M059J (cell line): ENCODE results near the gene CD7. TPM values are rescaled to one million over a fixed set of nuclear protein-coding genes. Genes with fewer than 3 reads are reported as not detected.

ENCODE experiments used
- DNase-seq: peaks from one replicate; pipeline ENCODE4 v3.0.0-alpha.2; 2012; ENCODE audit warnings: low read depth
- total RNA-seq: library from RNA; depleted of rRNA; stranded (reverse); fragments of >200 nt; shearing (Covaris generic); gene quantifications from 2 replicates; pipeline ENCODE4 v1.2.3, GENCODE V29; 2014

The CD7 gene
- total RNA-seq, 1 experiment from 2014 or later: not detected

DNA sequence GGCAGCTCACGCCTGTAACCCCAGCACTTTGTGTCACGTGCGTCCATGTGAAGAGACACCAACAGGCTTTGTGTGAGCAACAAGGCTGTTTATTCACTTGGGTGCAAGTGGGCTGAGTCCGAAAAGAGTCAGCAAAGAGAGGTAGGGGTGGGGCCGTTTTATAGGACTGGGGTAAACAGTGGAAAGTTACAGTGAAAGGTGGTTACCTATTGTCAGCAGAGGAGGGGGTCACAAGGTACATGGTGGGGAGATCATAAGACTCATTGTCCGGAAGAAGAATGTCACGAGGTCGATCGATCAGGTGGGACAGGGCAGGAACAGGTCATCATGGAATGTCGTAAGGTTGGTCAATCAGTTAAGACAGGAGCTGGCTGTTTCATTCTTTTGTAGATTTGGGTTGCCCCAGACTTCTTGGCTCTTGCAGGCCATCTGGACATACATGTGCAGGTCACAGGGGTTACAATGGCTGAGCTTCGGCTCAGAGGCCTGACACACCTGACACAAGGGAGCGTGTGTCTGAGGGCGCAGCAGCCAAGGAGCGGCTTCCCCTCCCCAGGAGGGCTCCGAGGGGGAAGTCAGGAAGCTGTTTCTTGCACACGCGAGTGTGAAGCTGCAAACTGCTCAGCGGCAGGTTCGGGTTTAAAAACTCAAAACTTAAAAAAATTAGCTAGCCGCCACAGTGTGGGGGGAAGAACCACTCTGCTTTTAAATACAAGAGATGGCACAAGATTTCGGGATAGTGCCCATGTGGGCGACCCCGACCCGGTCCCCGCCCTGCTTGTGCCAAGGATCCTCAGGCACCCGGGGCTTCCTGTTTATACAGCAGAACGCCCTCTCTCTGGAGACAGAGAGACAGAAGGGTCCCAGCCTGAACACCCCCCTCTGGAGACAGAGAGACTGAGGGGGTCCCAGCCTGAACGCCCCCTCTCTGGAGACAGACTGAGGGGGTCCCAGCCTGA, 29.2 kb upstream of the CD7 start:
- DNase-seq: no peak

DNA sequence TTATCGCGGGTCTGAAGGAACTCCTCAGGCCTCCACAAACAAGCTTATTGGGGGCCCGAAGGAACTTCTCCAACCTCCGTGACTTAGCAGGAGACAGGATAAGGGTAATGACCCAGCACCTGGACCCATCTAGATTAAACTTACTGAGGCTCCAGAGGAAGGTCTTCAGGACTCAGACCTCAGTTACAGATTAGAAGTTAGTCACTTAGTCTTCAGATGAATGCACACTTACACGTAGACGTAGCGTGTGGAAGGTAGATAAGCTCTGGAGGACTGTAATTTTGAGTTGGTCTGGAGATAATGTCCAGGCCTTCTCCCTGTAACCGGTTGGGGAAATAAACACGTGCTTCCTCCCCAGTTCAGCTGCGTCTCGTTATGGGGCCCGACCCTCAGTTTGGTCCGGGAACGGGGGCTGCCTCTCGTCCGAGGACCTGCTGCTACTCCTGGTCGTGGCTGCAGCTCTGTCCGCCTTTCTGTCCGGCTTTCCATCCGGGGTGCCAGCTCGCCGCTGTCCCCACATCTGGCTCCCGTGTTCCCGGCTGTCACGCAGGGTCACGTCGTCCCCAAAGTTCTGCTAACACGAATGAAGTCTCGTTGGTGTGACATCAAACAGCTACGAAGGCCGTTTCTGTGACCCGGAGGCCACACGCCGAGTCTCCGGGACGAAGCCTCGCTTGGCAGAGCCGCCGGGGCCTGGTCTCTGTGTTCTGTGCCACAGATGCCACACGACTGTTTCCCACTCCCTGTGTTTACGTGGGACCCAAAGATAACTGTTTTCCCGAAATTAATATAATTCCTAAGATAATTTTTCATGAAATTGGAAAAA, 28.0 kb upstream of the CD7 start:
- DNase-seq: no peak

- DNase-seq: no peak
Measured at GRCh38 chr17:82344175-82344907, 26.9 kb upstream of the CD7 start.

GRCh38 chr17:82343560-82343959, 26.2 kb upstream of the CD7 start:
- DNase-seq: no peak

- no peak for DNase-seq
Measured at GRCh38 chr17:82342361-82343079, 25.1 kb upstream of the CD7 start.

DNA sequence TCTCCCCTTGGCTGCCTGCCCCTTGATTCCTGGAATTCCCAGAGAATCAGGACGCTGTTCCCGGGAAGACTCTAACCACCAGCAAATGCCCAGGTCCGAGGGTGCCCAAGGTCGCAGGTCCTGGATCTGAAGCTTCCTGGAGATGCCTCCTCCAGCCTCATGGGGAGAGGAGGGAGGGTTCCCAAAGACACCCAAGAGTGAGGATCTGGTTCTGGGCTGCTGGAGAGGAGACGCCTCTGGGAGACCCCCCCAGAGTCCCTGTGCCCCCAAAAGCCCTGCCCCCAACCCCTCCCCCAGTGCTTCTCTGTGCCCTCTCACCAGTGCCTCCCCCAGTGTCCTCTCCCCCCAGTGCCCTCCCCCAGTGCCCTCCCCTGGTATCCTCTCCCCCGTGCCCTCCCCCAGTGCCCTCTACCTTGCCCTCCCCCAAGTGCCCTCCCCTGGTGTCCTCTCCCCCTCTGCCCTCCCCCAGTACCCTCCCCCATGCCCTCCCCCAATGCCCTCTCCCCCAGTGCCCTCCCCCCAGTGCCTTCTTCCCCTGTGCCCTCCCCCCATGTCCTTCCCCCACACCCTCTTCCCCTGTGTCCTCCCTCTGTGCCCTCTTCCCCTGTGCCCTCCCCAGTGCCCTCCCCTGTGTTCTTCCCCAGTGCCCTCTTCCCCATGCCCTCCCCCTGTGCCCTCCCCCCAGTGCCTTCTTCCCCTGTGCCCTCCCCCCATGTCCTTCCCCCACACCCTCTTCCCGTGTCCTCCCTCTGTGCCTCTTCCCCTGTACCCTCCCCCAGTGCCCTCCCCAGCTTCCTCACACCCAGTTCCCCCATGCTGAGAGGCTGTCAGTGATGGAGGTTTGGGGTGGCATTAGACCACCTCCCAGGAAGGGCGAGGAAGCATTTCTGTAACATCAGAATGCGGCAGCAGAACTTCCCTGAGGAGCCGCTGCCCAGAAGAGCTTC, 22.5 kb upstream of the CD7 start:
- DNase-seq: peak; percentile 52

- DNase-seq: peak; percentile 88
Measured at GRCh38 chr17:82338858-82339633, 21.6 kb upstream of the CD7 start.

GRCh38 chr17:82334622-82335394, 17.4 kb upstream of the CD7 start:
- DNase-seq: peak; percentile 44

GRCh38 chr17:82334204-82334621, 16.8 kb upstream of the CD7 start:
- DNase-seq: no peak

- peak; percentile 51 for DNase-seq
Measured at GRCh38 chr17:82333279-82334171, 16.1 kb upstream of the CD7 start, which contains the start of gene SECTM1. Gene SECTM1 (minus strand): TSS chr17:82333766. CDS start chr17:82327240, 6,526 bp downstream.

DNA sequence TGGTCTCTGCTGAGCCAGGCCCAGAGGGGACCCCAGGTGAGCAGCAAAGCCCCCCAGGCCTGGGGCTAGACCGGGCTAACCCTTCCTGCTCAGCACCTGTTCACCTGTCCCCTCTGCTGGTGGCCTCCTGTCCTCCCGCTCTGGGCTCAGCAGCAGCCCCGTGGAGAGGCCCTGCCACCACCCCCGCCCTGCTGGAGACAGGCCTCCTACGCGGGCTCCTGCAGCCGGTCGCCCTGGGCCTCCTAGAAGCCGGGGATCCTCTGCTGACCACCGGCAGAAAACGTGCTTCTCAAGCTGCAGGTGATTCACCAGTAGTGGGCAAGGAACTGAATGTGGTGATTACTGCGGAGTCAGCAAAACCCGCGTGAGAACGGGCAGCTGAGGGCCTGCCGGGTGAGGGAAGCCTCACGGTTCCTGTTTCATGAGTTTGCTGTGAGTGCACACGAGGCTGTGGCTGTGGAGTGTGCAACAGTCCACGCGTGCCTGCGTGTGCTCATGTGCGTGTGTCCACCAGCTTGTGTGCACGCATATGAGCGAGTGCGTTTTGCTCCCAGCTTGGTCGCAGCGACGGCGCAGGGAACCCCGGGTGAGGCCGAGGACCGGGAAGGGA, 15.4 kb upstream of the CD7 start:
- peak; percentile 80 for DNase-seq

DNA sequence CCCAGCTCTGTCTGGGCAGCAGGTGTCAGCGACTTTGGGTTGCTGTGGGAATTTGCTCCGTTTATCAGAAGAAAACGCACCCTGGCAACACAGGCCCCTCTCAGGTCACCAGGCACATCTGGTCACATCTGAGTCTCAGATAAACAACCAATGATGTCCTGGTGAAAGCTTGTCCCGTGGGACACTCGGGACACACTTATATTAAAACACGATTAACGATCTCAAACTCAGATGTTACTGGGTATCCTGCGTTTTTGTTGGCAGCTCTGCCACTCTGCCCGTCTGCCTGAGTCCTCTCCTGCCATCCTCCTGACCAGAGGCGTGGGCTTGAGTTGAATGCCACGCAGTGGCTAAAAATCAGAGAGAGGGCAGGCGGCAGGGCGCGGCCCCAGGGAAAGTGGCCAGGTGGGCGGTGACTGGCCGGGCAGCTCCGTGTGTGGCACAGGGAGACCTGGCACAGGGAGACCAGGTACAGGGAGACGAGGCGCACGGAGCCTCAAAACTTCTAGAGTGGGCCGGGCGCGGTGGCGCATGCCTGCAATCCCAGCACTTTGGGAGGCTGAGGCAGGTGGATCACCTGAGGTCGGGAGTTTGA, 14.0 kb upstream of the CD7 start:
- no peak for DNase-seq

GRCh38 chr17:82330322-82331239, 13.2 kb upstream of the CD7 start:
- DNase-seq: peak; percentile 59

DNA sequence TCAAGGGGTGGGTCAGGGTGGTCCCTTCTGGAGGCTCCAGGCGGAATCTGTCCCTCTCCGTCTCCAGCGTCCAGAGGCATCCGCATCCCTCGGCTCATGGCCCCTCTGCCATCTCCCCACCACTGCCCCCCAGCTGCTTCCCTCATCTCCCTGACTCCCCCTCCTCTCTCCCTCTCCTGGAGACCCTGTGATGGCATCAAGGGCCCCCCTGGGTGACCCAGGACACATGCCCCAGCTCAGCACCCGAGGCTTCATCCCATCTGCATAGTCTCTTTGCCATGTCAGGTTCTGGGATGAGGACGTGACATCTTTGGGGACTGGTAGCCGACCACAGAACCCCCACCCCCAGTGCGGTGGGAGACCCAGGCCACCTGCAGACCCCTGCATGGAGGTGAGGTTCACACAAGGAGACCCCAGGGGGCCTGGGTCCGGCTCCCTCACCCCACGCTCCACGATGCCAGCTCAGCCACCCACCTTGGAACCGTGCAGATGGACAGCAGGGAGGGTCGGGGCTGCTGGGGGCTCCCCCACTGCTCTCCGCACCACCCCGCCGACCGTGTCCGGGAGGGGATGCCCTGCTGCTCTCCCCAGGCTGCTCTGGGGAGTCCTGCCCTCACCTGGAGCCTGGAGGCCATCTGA, 12.4 kb upstream of the CD7 start:
- DNase-seq: no peak

DNA sequence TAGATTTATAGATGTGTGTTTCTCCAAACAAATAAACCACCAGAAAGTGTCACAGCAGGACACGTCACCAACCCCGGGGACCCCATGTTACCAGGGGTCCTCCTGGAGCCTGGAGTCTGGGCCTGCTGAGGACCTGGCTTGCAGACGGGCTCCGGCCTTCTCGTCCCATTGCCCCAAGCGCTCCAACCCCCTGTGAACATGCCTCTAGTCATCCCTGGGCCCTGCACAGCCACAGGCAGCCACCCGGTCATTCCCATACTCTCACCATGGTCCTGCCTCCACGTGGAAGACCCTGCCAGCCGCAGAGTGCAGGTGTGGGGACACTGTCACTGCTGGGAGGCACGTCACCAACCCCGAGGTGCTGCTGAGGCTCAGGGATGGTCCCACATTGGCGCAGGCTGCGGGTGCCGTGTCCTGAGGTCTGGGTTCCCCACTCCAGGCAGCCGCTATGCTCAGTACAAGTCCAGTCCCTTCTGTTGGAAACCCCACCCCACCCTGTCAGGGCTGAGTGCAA, 11.6 kb upstream of the CD7 start:
- DNase-seq: no peak
